WTC11 (cell line): ENCODE measurements around the gene SLC7A4.
"Not testable (repeated sequence)": the region's sequence is repeated elsewhere in the genome, so short reads cannot be mapped to it uniquely, and the experiment has no call there.

ENCODE experiments used
- CTCF ChIP-seq: fragments of 200-600 bp; IDR thresholded peaks from 2 replicates; pipeline ENCODE4 v1.8.0; 2022; ENCODE audit warnings: antibody characterized with exemption
- ELF4 ChIP-seq: sonication (generic); formaldehyde crosslinking; IDR thresholded peaks from 2 replicates; pipeline ENCODE4 v1.8.1; 2022; ENCODE audit warnings: low read depth, mild to moderate bottlenecking, moderate library complexity, missing genetic modification reagents
- NR1H2 ChIP-seq: sonication (generic); formaldehyde crosslinking; IDR thresholded peaks from 2 replicates; pipeline ENCODE4 v1.9.0; 2021; ENCODE audit warnings: mild to moderate bottlenecking, moderate library complexity, missing genetic modification reagents
- NR2C2 ChIP-seq: sonication (generic); formaldehyde crosslinking; IDR thresholded peaks from 2 replicates; pipeline ENCODE4 v1.8.0; 2022; ENCODE audit warnings: mild to moderate bottlenecking, missing genetic modification reagents
- PRRX2 ChIP-seq: fragments of 250-450 bp; sonication (Bioruptor Pico); IDR thresholded peaks from 2 replicates; pipeline ENCODE4 v1.8.0; 2021; ENCODE audit warnings: mild to moderate bottlenecking
- RORB ChIP-seq: fragments of 250-450 bp; sonication (Bioruptor Pico); IDR thresholded peaks from 2 replicates; pipeline ENCODE4 v1.9.0; 2021; ENCODE audit warnings: mild to moderate bottlenecking
- TCF7 ChIP-seq: sonication (generic); formaldehyde crosslinking; IDR thresholded peaks from 2 replicates; pipeline ENCODE4 v1.8.0; 2022; ENCODE audit warnings: mild to moderate bottlenecking, low read depth, missing genetic modification reagents, moderate library complexity
- TEAD4 ChIP-seq: sonication (generic); formaldehyde crosslinking; IDR thresholded peaks from 2 replicates; pipeline ENCODE4 v1.8.0; 2022; ENCODE audit warnings: mild to moderate bottlenecking, missing genetic modification reagents
- TP53 ChIP-seq: sonication (generic); formaldehyde crosslinking; IDR thresholded peaks from 2 replicates; pipeline ENCODE4 v1.8.1; 2023; ENCODE audit warnings: mild to moderate bottlenecking, missing genetic modification reagents
- USF1 ChIP-seq: sonication (generic); formaldehyde crosslinking; IDR thresholded peaks from 2 replicates; pipeline ENCODE4 v1.8.0; 2022; ENCODE audit warnings: mild to moderate bottlenecking, missing genetic modification reagents

GRCh38 chr22:21048448-21048847 is 16.1 kb upstream of the SLC7A4 start:
- TF ChIP-seq ELF4 (CRISPR knock-in tag); CTCF; TEAD4; TP53 (CRISPR knock-in tag); PRRX2 (CRISPR knock-in tag); NR2C2 (CRISPR knock-in tag); TCF7 (CRISPR knock-in tag); RORB (CRISPR knock-in tag); NR1H2; USF1 (CRISPR knock-in tag): not testable (repeated sequence)
